Stimulated activated CD8-positive, alpha-beta memory T cell treated with anti-CD3 and anti-CD28 coated beads, Interleukin-15, amount 100 ng/mL, for 48 hours (primary cell): ENCODE results near the gene CDC6.
A peak's percentile ranks its signal among the peaks of the same experiment; 100 is the strongest.

Experiments used
- DNase-seq, 2 donors: peaks; one replicate each; pipeline ENCODE4 v3.0.0-alpha.2; 2020; ENCODE audit warnings: low read depth in 2 of 2

The CDC6 gene

GRCh38 chr17:40323391-40324381 lies 36.0 kb downstream of the CDC6 start:
- DNase-seq = peak; percentile 56 to 66

- DNase-seq = no peak
Measured at GRCh38 chr17:40325156-40326013, 37.7 kb downstream of the CDC6 start.

GRCh38 chr17:40326014-40326831 lies 38.5 kb downstream of the CDC6 start:
- no peak for DNase-seq

- no peak for DNase-seq
Measured at GRCh38 chr17:40326832-40327199, 39.1 kb downstream of the CDC6 start.

- DNase-seq = no peak
Measured at GRCh38 chr17:40327244-40327729, 39.6 kb downstream of the CDC6 start.

GRCh38 chr17:40327735-40328385 lies 40.2 kb downstream of the CDC6 start:
- no peak for DNase-seq

GRCh38 chr17:40328386-40328766 lies 40.7 kb downstream of the CDC6 start:
- DNase-seq = no peak

- DNase-seq = no peak
Measured at GRCh38 chr17:40329839-40330794, 42.4 kb downstream of the CDC6 start.

GRCh38 chr17:40330850-40331470 lies 43.3 kb downstream of the CDC6 start:
- no peak for DNase-seq

GRCh38 chr17:40331743-40332641 lies 44.3 kb downstream of the CDC6 start:
- DNase-seq = no peak

GRCh38 chr17:40333781-40334448 lies 46.2 kb downstream of the CDC6 start:
- DNase-seq = no peak

- no peak for DNase-seq
Measured at GRCh38 chr17:40335620-40336019, 47.9 kb downstream of the CDC6 start.

- no peak for DNase-seq
Measured at GRCh38 chr17:40337351-40337750, 49.7 kb downstream of the CDC6 start.

- no peak for DNase-seq
Measured at GRCh38 chr17:40338058-40338457, 50.4 kb downstream of the CDC6 start.

- no peak for DNase-seq
Measured at GRCh38 chr17:40338941-40339649, 51.4 kb downstream of the CDC6 start.

GRCh38 chr17:40340327-40340726 lies 52.6 kb downstream of the CDC6 start:
- no peak for DNase-seq
